ENCODE results near the gene KIF14.

Gene KIF14

GRCh38 chr1:200628223-200628881, 7.8 kb upstream of the KIF14 start:
- TF ChIP-seq, protein P1, sequence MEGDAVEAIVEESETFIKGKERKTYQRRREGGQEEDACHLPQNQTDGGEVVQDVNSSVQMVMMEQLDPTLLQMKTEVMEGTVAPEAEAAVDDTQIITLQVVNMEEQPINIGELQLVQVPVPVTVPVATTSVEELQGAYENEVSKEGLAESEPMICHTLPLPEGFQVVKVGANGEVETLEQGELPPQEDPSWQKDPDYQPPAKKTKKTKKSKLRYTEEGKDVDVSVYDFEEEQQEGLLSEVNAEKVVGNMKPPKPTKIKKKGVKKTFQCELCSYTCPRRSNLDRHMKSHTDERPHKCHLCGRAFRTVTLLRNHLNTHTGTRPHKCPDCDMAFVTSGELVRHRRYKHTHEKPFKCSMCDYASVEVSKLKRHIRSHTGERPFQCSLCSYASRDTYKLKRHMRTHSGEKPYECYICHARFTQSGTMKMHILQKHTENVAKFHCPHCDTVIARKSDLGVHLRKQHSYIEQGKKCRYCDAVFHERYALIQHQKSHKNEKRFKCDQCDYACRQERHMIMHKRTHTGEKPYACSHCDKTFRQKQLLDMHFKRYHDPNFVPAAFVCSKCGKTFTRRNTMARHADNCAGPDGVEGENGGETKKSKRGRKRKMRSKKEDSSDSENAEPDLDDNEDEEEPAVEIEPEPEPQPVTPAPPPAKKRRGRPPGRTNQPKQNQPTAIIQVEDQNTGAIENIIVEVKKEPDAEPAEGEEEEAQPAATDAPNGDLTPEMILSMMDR (IDR thresholded peaks at IDR 0.05), result no peak

DNA sequence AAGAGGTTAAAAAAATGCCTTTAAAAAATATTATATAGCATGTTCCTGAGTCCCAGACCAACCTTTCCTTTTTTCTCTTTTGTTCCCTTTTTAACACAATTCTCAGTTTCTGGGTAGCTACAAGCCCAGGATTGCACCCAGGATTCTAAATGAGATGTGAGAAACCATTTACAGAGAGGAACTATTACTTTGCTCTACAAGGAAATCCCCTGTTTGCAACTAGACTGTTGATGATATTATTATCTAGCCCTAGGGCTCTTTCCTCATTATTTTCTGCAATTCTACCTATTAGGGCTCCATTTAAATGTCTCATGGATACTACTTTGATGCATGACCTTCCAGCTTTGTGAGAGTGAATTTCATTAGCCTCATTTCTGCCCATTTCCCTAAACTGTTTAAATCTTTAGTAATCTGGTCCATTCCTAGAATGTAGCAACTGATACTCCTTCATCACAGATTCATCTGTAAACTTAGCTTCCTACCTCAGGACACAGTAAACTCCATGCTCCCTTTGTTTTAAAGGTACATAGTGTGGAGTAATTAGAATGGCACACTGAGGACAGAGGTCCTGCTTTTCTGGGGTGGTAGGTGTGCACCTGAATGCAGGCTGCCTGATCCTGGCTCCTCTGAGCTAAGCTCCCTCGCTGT, 7.1 kb upstream of the KIF14 start:
- TF ChIP-seq, protein P1 (IDR thresholded peaks at IDR 0.05), result no peak

DNA sequence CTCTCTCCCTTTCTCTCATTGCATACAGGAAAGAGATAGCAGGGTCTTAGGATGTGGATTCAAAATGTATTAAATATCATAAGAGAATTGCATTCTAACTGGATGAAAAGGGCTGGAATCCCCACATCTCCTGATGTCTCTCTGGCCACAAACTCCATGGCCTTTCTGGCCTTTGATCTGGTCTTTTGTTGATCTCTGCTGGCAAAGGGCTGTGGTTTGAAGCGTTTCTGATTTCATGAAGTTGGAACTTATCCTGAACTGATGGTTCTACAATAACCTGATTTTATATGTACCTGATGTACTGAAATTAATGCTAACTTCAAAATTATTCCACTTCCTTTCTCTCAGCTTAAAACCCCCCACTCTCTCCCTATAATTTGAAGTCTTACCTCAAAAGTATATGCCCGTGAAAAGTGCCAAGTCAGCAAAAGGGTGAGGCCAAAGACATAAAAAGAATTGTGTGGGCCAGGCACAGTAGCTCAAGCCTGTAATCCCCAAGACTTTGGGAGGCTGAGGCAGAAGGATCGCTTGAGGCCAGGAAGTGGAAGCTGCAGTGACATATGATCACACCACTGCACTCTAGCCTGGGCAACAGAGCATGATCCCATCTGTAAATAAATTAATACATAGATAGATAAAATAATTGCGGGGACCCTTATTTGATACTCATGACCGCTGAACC, 6.4 kb upstream of the KIF14 start:
- TF ChIP-seq, protein P1 (IDR thresholded peaks at IDR 0.05), result no peak

- TF ChIP-seq, protein P1 (IDR thresholded peaks at IDR 0.05), result no peak
Measured at GRCh38 chr1:200625381-200625824, 4.9 kb upstream of the KIF14 start.

- TF ChIP-seq, protein P1 (IDR thresholded peaks at IDR 0.05), result no peak
Measured at GRCh38 chr1:200624679-200625335, 4.3 kb upstream of the KIF14 start.

- TF ChIP-seq, protein P1 (IDR thresholded peaks at IDR 0.05), result no peak
Measured at GRCh38 chr1:200619894-200620272, 668 bp downstream of the KIF14 start.

- TF ChIP-seq, protein P1 (IDR thresholded peaks at IDR 0.05), result no peak
Measured at GRCh38 chr1:200610846-200611245, 9.7 kb downstream of the KIF14 start.
